Right lobe of liver (tissue), 6 donors: ENCODE data around the gene YIPF6. TPM values are rescaled to one million over a fixed set of nuclear protein-coding genes. Genes with fewer than 3 reads are reported as not detected.

Source experiments
- ATAC-seq, 4 donors: fragments of 200-7000 bp; cut with Tn5 transposase; one replicate each; pipeline ENCODE4 v1.9.1; 2020; ENCODE audit warnings: mild to moderate bottlenecking in 4 of 4, moderate library complexity in 4 of 4
- DNase-seq, 3 donors: peaks; one replicate each; pipeline ENCODE4 v3.0.0-alpha.2; 2020
- H3K27ac ChIP-seq, 3 donors: fragments of 200-600 bp; one replicate each; pipeline ENCODE4 v1.8.0; 2022
- H3K27me3 ChIP-seq, 2 donors: fragments of 200-600 bp; one replicate each; pipeline ENCODE4 v1.8.0; 2022
- H3K36me3 ChIP-seq, 4 donors: fragments of 200-600 bp; sonication (generic) in 1 of 4; one replicate each; pipeline versions ENCODE4 v1.5.1 to v1.8.0; 2017 to 2022; ENCODE audit warnings: control low read depth in 1 of 4
- H3K4me1 ChIP-seq, 4 donors: fragments of 200-600 bp; sonication (generic) in 1 of 4; one replicate each; pipeline versions ENCODE4 v1.5.1 to v1.8.0; 2017 to 2022; ENCODE audit warnings: control low read depth in 1 of 4
- H3K4me3 ChIP-seq, 3 donors: fragments of 200-600 bp; one replicate each; pipeline ENCODE4 v1.8.0; 2022
- H3K9me3 ChIP-seq, 4 donors: fragments of 200-600 bp; sonication (generic) in 1 of 4; one replicate each; pipeline versions ENCODE4 v1.5.1 to v1.8.0; 2017 to 2022; ENCODE audit warnings: control low read depth in 1 of 4
- CTCF ChIP-seq, 4 donors: fragments of 200-600 bp in 3 of 4; fragments of 450-650 bp in 1 of 4; IDR thresholded peaks; one replicate each; pipeline versions ENCODE4 v1.5.1 to v1.8.0; 2016 to 2022; ENCODE audit warnings: antibody characterized with exemption in 4 of 4, mild to moderate bottlenecking in 2 of 4
- POLR2A ChIP-seq: fragments of 450-650 bp; IDR thresholded peaks from one replicate; pipeline ENCODE4 v1.6.1; 2017; ENCODE audit warnings: antibody characterized with exemption, mild to moderate bottlenecking
- WGBS: methylation state at CpG from one replicate; pipeline ENCODE4 v1.1.6; 2018; ENCODE audit warnings: low coverage, low lambda C conversion rate; ENCODE audit not compliant: insufficient coverage; ENCODE audit errors: missing lambda C conversion rate; 5-methylcytosine and 5-hydroxymethylcytosine counted together
- intact Hi-C, 2 donors: fragments of 100-400 bp; cut with DNase I; formaldehyde crosslinking; loops; one replicate each; pipeline versions ENCODE4 v1.11.2 to v1.14.1; 2022
- total RNA-seq, 6 experiments: library from RNA; depleted of rRNA in 2 of 6; stranded (reverse); fragments of >200 nt in 2 of 6; fragmentation: NEBNext Ultra II Directional in 3 of 6; extraction: Animal tissue kit (Norgen Biotek cat#: 25700) in 3 of 6; gene quantifications; one replicate each; pipeline versions ENCODE4 v1.1.0 to v1.2.4, GENCODE V29; 2016 to 2023
- donor health status: DM: no; HTN: yes; CAD: no.
- donor health status: DM: no; HTN: no; CAD: no.
- donor health status: DM: no; HTN: no; CAD: no.
- donor health status: DM: no; HTN: yes; CAD: no.
- donor health status: DM: no; HTN: yes; CAD: no.

YIPF6 gene
- total RNA-seq, 6 experiments from 2014 or later, result 24.9 to 37.0 (median 30.9) TPM

GRCh38 chrX:68499543-68500504 is 973 bp downstream of the YIPF6 start:
- TF ChIP-seq POLR2A (no peak), CTCF (IDR thresholded peaks at IDR 0.05) (no peak)
- peaks cover 0 to 7% (median 0%) of the 10 kb centered on the region in 4 donors for H3K4me1 ChIP-seq
- H3K27ac ChIP-seq, result peak overlapping the region; percentile 93 to 96 (median 94)
- DNase-seq (no peak), ATAC-seq (no peak)
- no peaks in the 10 kb centered on the region for H3K27me3 ChIP-seq
- no peaks in the 10 kb centered on the region for H3K36me3 ChIP-seq
- peak overlapping the region; percentile 64 to 70 (median 65) for H3K4me3 ChIP-seq
- WGBS, result 69% methylated on average over 13 of the region's 17 CpGs
- intact Hi-C loops, result no loop called here
- H3K9me3 ChIP-seq, result no peaks in the 10 kb centered on the region

GRCh38 chrX:68503836-68504636 is 5.2 kb downstream of the YIPF6 start:
- H3K4me3 ChIP-seq, result no peak overlapping the region
- DNase-seq, result no peak
- no peaks in the 10 kb centered on the region for H3K9me3 ChIP-seq
- TF ChIP-seq CTCF (IDR thresholded peaks at IDR 0.05), result no peak
- TF ChIP-seq POLR2A, result no peak
- peaks cover 0 to 7% (median 0%) of the 10 kb centered on the region in 4 donors for H3K4me1 ChIP-seq
- H3K36me3 ChIP-seq, result no peaks in the 10 kb centered on the region
- no peaks in the 10 kb centered on the region for H3K27me3 ChIP-seq
- intact Hi-C loops, result no loop called here
- H3K27ac ChIP-seq, result no peak overlapping the region
- ATAC-seq, result peak in 1 of 4 donors; percentile 28
- WGBS, result 56% methylated on average over 5 of the region's 11 CpGs

GRCh38 chrX:68506649-68507048 is 7.8 kb downstream of the YIPF6 start:
- Histone ChIP-seq H3K4me1 (no peaks in the 10 kb centered on the region), H3K27ac (no peak overlapping the region), H3K9me3 (no peaks in the 10 kb centered on the region), H3K4me3 (no peak overlapping the region), H3K36me3 (no peaks in the 10 kb centered on the region), H3K27me3 (no peaks in the 10 kb centered on the region)
- TF ChIP-seq CTCF (IDR thresholded peaks at IDR 0.05) (no peak), POLR2A (no peak)
- ATAC-seq (no peak), DNase-seq (no peak)
- intact Hi-C loops, result no loop called here
- 63% methylated on average over 2 of the region's 2 CpGs for WGBS

GRCh38 chrX:68508799-68509198 is 9.9 kb downstream of the YIPF6 start:
- Histone ChIP-seq H3K27me3 (no peaks in the 10 kb centered on the region), H3K4me1 (no peaks in the 10 kb centered on the region), H3K4me3 (no peak overlapping the region), H3K36me3 (peaks cover 0 to 19% (median 0%) of the 10 kb centered on the region in 4 donors), H3K27ac (no peak overlapping the region), H3K9me3 (no peaks in the 10 kb centered on the region)
- ATAC-seq (peak in 1 of 4 donors; percentile 65), DNase-seq (no peak)
- 48% methylated on average over 2 of the region's 2 CpGs for WGBS
- intact Hi-C loops, result no loop called here
- TF ChIP-seq POLR2A (no peak), CTCF (IDR thresholded peaks at IDR 0.05) (no peak)
